ENCODE data around the gene PDE3A.
"Not testable (repeated sequence)": the region's sequence is repeated elsewhere in the genome, so short reads cannot be mapped to it uniquely, and the experiment has no call there.

The PDE3A gene

GRCh38 chr12:20552586-20552985 lies 184.2 kb downstream of the PDE3A start:
- peaks cover 17% of the 10 kb centered on the region for H3K9me3 Mint-ChIP-seq
- intact Hi-C loops (cut with micrococcal nuclease); H3K4me1 Mint-ChIP-seq (ENCODE audit: low read depth); H3K27ac Mint-ChIP-seq; H3K36me3 Mint-ChIP-seq (ENCODE audit: low read depth); H3K27me3 Mint-ChIP-seq; H3K4me3 Mint-ChIP-seq: not testable (repeated sequence)

DNA sequence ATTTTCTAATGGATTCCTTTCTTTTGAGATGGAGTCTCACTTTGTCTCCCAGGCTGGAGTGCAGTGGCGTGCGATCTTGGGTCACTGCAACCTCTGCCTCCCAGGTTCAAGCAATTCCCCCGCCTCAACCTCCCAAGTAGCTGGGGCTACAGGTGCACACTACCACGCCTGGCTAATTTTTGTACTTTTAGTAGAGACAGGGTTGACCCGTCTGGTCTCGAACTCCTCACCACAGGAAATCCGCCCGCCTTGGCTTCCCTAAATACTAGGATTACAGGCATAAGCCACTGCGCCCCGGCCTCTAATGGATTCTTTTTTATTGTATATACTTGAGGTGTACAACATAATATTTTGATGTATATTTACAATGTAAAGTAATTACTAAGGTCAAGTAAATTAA lies 186.7 kb downstream of the PDE3A start:
- no peaks in the 10 kb centered on the region for H3K27me3 Mint-ChIP-seq

GRCh38 chr12:20555771-20556170 lies 187.4 kb downstream of the PDE3A start:
- intact Hi-C loops (cut with micrococcal nuclease) = no loop called here
- Mint-ChIP-seq H3K27me3 (no peaks in the 10 kb centered on the region), H3K9me3 (peaks cover 17% of the 10 kb centered on the region), H3K36me3 (ENCODE audit: low read depth) (no peaks in the 10 kb centered on the region), H3K27ac (no peak overlapping the region), H3K4me1 (ENCODE audit: low read depth) (no peaks in the 10 kb centered on the region), H3K4me3 (no peak overlapping the region)

More for the DNA sequence above, 186.7 kb downstream of the PDE3A start:
- Mint-ChIP-seq H3K9me3 (peaks cover 17% of the 10 kb centered on the region), H3K4me3 (no peak overlapping the region), H3K4me1 (ENCODE audit: low read depth) (no peaks in the 10 kb centered on the region), H3K27ac (no peak overlapping the region), H3K36me3 (ENCODE audit: low read depth) (no peaks in the 10 kb centered on the region)
- intact Hi-C loops (cut with micrococcal nuclease) = no loop called here

- intact Hi-C loops (cut with micrococcal nuclease) = no loop called here
- H3K36me3 Mint-ChIP-seq (ENCODE audit: low read depth) = no peaks in the 10 kb centered on the region
- H3K9me3 Mint-ChIP-seq = peaks cover 6% of the 10 kb centered on the region
- no peak overlapping the region for H3K27ac Mint-ChIP-seq
- H3K4me3 Mint-ChIP-seq = no peak overlapping the region
- no peaks in the 10 kb centered on the region for H3K4me1 Mint-ChIP-seq (ENCODE audit: low read depth)
- H3K27me3 Mint-ChIP-seq = no peaks in the 10 kb centered on the region
These were observed 188.8 kb downstream of the PDE3A start for GRCh38 chr12:20557096-20557495.

GRCh38 chr12:20560935-20561334 lies 192.6 kb downstream of the PDE3A start:
- H3K27me3 Mint-ChIP-seq = no peaks in the 10 kb centered on the region
- H3K4me3 Mint-ChIP-seq = no peak overlapping the region
- no peaks in the 10 kb centered on the region for H3K4me1 Mint-ChIP-seq (ENCODE audit: low read depth)
- intact Hi-C loops (cut with micrococcal nuclease) = no loop called here
- H3K36me3 Mint-ChIP-seq (ENCODE audit: low read depth) = no peaks in the 10 kb centered on the region
- H3K9me3 Mint-ChIP-seq = no peaks in the 10 kb centered on the region
- H3K27ac Mint-ChIP-seq = no peak overlapping the region

GRCh38 chr12:20561871-20562270 lies 193.5 kb downstream of the PDE3A start:
- H3K27ac Mint-ChIP-seq = no peak overlapping the region
- H3K4me1 Mint-ChIP-seq (ENCODE audit: low read depth) = no peaks in the 10 kb centered on the region
- H3K9me3 Mint-ChIP-seq = no peaks in the 10 kb centered on the region
- H3K4me3 Mint-ChIP-seq = no peak overlapping the region
- intact Hi-C loops (cut with micrococcal nuclease) = no loop called here
- no peaks in the 10 kb centered on the region for H3K36me3 Mint-ChIP-seq (ENCODE audit: low read depth)
- no peaks in the 10 kb centered on the region for H3K27me3 Mint-ChIP-seq

DNA sequence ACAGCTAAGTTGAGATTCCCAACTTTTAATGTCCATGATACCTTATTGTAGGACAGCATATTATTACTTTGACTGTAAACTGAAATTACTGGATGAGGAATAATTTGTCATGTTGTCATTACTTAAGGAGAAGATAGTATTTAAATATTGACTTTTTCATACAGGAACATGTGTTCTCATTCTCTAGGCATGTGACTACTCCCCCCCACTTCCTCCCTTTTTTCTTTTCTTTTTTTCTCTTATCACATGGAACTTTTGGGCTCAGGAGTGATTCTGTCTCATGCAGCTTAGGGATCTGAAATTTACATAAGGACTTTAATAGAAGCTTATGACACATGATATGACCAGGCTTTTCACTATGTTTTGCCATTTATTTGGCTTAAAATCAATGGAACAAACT lies 199.1 kb downstream of the PDE3A start:
- no peak overlapping the region for H3K27ac Mint-ChIP-seq
- no peak overlapping the region for H3K4me3 Mint-ChIP-seq
- intact Hi-C loops (cut with micrococcal nuclease) = no loop called here
- H3K36me3 Mint-ChIP-seq (ENCODE audit: low read depth) = no peaks in the 10 kb centered on the region
- H3K9me3 Mint-ChIP-seq = no peaks in the 10 kb centered on the region
- no peaks in the 10 kb centered on the region for H3K27me3 Mint-ChIP-seq
- H3K4me1 Mint-ChIP-seq (ENCODE audit: low read depth) = no peaks in the 10 kb centered on the region

DNA sequence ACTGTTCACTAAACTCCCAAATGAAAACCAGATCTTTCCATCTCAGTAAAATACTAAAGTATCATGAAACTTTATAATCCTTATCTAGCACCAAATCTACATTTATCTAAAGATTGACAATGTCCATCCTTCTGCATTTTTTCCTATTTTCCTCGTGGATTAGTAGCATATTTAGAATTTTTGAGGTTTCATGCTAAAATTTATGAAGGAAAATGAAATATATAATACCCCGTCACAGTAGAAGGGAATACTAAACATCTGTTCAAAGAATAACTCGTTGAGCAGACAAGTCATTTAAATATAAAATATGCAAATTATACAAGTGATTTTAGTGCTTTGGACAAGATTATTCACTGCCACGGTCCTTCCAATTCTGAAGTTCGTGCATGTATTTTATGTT lies 204.1 kb downstream of the PDE3A start:
- intact Hi-C loops (cut with micrococcal nuclease) = no loop called here
- Mint-ChIP-seq H3K4me1 (ENCODE audit: low read depth) (no peaks in the 10 kb centered on the region), H3K4me3 (no peak overlapping the region), H3K36me3 (ENCODE audit: low read depth) (no peaks in the 10 kb centered on the region), H3K27ac (no peak overlapping the region), H3K9me3 (no peaks in the 10 kb centered on the region), H3K27me3 (no peaks in the 10 kb centered on the region)

GRCh38 chr12:20576528-20576927 lies 208.2 kb downstream of the PDE3A start:
- Mint-ChIP-seq H3K9me3 (no peaks in the 10 kb centered on the region), H3K27me3 (no peaks in the 10 kb centered on the region), H3K4me3 (no peak overlapping the region), H3K4me1 (ENCODE audit: low read depth) (no peaks in the 10 kb centered on the region), H3K27ac (no peak overlapping the region), H3K36me3 (ENCODE audit: low read depth) (no peaks in the 10 kb centered on the region)
- intact Hi-C loops (cut with micrococcal nuclease) = no loop called here

- H3K27ac Mint-ChIP-seq = no peak overlapping the region
- no peaks in the 10 kb centered on the region for H3K27me3 Mint-ChIP-seq
- H3K4me1 Mint-ChIP-seq (ENCODE audit: low read depth) = no peaks in the 10 kb centered on the region
- no peak overlapping the region for H3K4me3 Mint-ChIP-seq
- H3K9me3 Mint-ChIP-seq = no peaks in the 10 kb centered on the region
- intact Hi-C loops (cut with micrococcal nuclease) = no loop called here
- H3K36me3 Mint-ChIP-seq (ENCODE audit: low read depth) = no peaks in the 10 kb centered on the region
These were observed 208.7 kb downstream of the PDE3A start for GRCh38 chr12:20577054-20577453.

DNA sequence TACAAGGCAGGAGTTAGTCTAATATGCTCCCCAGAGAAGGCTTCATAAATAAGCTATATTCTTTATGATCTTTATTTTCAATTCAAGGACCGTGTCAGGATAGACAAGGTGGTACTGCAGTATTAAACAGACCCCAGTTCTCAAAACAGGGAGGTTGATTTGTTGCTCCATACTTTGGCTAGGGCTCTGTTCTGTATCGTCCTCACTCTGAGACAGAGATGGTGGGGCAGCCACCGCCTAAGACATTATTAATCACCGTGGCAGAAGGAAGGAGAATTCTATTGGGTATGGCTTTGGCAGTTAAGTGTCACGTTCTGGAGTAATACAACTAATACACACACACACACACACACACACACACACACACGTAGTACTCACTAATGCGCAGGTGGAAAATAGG lies 209.8 kb downstream of the PDE3A start:
- Mint-ChIP-seq H3K27ac (no peak overlapping the region), H3K36me3 (ENCODE audit: low read depth) (no peaks in the 10 kb centered on the region), H3K4me3 (no peak overlapping the region), H3K27me3 (no peaks in the 10 kb centered on the region), H3K9me3 (no peaks in the 10 kb centered on the region), H3K4me1 (ENCODE audit: low read depth) (no peaks in the 10 kb centered on the region)
- intact Hi-C loops (cut with micrococcal nuclease) = no loop called here

GRCh38 chr12:20585055-20585625 lies 216.8 kb downstream of the PDE3A start:
- Mint-ChIP-seq H3K4me1 (ENCODE audit: low read depth) (no peaks in the 10 kb centered on the region), H3K27ac (no peak overlapping the region), H3K27me3 (no peaks in the 10 kb centered on the region), H3K36me3 (ENCODE audit: low read depth) (no peaks in the 10 kb centered on the region), H3K4me3 (no peak overlapping the region), H3K9me3 (no peaks in the 10 kb centered on the region)
- intact Hi-C loops (cut with micrococcal nuclease) = no loop called here

DNA sequence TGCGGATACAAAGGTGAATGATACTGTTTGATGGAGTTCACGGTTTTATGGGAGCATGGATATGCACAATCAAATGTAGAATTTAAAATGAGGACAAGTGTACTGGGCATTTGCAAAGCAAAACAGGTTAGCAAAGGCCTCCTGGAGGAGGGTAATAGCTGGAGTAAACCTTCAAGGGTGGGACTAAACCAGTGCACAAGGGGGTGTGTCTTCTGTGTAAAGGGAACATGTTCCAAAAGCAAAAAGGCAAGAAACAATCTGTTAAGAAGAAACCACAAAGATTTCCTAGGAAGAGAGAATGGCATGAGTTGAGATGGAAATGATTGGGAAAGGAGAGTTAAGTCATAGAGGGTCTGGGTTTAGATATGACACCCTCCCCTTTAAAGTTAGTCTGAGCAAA lies 217.6 kb downstream of the PDE3A start:
- Mint-ChIP-seq H3K9me3 (no peaks in the 10 kb centered on the region), H3K4me1 (ENCODE audit: low read depth) (no peaks in the 10 kb centered on the region), H3K27ac (no peak overlapping the region), H3K4me3 (no peak overlapping the region), H3K27me3 (no peaks in the 10 kb centered on the region), H3K36me3 (ENCODE audit: low read depth) (no peaks in the 10 kb centered on the region)
- intact Hi-C loops (cut with micrococcal nuclease) = no loop called here

DNA sequence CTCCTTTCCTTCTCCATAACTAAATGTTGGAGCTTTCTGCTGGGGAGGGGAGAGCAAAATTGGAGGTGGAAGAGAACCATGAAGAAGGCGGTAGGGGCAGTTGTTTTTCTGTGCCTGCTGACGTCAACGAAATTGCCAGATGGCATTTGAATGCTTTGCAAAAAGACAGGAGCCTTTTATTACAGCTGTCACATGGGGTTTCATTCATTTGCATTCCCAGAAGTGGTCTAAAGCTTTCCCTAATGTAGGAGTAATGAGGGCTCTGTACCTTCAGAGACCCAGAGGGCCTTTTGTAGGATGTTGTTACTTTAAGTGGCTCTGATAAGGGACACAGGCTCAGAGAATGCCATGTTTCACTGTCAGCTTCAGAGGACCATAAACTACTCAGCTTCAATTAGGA lies 219.7 kb downstream of the PDE3A start:
- Mint-ChIP-seq H3K9me3 (no peaks in the 10 kb centered on the region), H3K4me3 (no peak overlapping the region), H3K27me3 (no peaks in the 10 kb centered on the region), H3K27ac (no peak overlapping the region), H3K4me1 (ENCODE audit: low read depth) (no peaks in the 10 kb centered on the region), H3K36me3 (ENCODE audit: low read depth) (no peaks in the 10 kb centered on the region)
- intact Hi-C loops (cut with micrococcal nuclease) = no loop called here

DNA sequence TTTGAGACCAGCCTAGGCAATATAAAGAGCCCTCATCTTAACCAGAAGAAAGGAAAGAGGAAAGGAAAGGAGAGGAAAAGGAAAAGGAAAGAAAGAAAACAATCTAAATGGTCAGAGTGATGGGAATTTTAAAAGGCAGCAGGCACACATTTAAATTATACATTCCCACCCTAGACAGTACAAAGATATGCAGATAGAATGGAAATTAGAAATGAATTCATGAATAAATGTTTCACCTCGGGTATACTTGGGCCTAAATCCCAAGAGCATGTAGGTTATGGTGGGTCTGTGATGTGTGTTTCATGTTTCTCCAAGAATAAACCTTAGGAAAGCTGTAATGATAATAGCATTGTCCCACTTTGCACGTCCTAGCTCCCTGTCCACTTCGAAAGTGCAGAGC lies 222.2 kb downstream of the PDE3A start:
- Mint-ChIP-seq H3K4me3 (no peak overlapping the region), H3K36me3 (ENCODE audit: low read depth) (no peaks in the 10 kb centered on the region), H3K9me3 (no peaks in the 10 kb centered on the region), H3K4me1 (ENCODE audit: low read depth) (no peaks in the 10 kb centered on the region), H3K27ac (no peak overlapping the region), H3K27me3 (no peaks in the 10 kb centered on the region)
- intact Hi-C loops (cut with micrococcal nuclease) = no loop called here
